ENCODE results near the gene ACAT1. TPM values are rescaled to one million over a fixed set of nuclear protein-coding genes. Genes with fewer than 3 reads are reported as not detected.
A peak's percentile ranks its signal among the peaks of the same experiment; 100 is the strongest.

ACAT1 gene
- total and polyA plus RNA-seq, 10 donors, result 33.8 to 106 (median 55.0) TPM

- TF ChIP-seq CTCF (IDR thresholded peaks at IDR 0.05 in 8 of 11, conservative IDR thresholded peaks at IDR 0.05 in 3 of 11) (no peak), POLR2AphosphoS5 (IDR thresholded peaks at IDR 0.05) (no peak), POLR2A (IDR thresholded peaks at IDR 0.05) (no peak)
- H3K4me3 ChIP-seq, result no peak overlapping the region
- no peaks in the 10 kb centered on the region for H3K27me3 ChIP-seq (replicated peaks in 1 of 7)
- peaks cover 0 to 35% (median 2%) of the 10 kb centered on the region in 6 donors for H3K4me1 ChIP-seq
- no peak for DNase-seq
- no peak overlapping the region for H3K27ac ChIP-seq
- intact Hi-C loops (cut with DNase I; ENCODE audit: low total_unique reads), result loop anchor here (10.0 kb wide), 1 partner anchor 57 kb away; the partner anchor contains the start of genes ATM and NPAT
- H3K9me3 ChIP-seq, result no peaks in the 10 kb centered on the region
- peaks cover 0 to 90% (median 58%) of the 10 kb centered on the region in 6 donors for H3K36me3 ChIP-seq
Measured at GRCh38 chr11:108167624-108168023, 46.3 kb downstream of the ACAT1 start.

DNA sequence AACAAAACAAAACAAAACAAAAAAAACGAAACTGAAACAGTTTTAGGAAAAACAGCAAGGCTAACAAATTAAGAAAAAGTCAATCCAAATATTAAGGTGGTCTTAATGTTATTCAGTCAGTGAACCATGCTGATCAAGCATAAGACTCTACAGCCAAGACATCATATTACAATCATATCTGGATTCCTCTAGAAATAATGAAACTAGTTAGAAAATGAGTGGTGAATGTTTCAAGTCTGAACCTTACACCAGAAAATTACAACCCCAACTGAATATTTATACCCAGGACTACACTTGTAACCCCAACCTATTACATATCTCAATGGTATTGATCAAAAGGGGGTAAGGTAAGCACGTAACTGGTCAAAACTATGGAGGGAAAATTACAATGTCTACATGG, 48.8 kb downstream of the ACAT1 start:
- H3K27ac ChIP-seq, result peak overlapping the region in 6 of 8 donors; percentile 8 to 67 (median 32)
- TF ChIP-seq POLR2AphosphoS5 (IDR thresholded peaks at IDR 0.05) (no peak), CTCF (IDR thresholded peaks at IDR 0.05 in 8 of 11, conservative IDR thresholded peaks at IDR 0.05 in 3 of 11) (no peak), POLR2A (IDR thresholded peaks at IDR 0.05) (no peak)
- 46 to 76% (median 68%) methylated on average over 2 of the region's 2 CpGs for WGBS, 5 donors
- no peaks in the 10 kb centered on the region for H3K27me3 ChIP-seq (replicated peaks in 1 of 7)
- peaks cover 0 to 47% (median 6%) of the 10 kb centered on the region in 6 donors for H3K4me1 ChIP-seq
- H3K36me3 ChIP-seq, result peaks cover 0 to 90% (median 59%) of the 10 kb centered on the region in 6 donors
- H3K9me3 ChIP-seq, result no peaks in the 10 kb centered on the region
- DNase-seq, result no peak
- intact Hi-C loops (cut with DNase I; ENCODE audit: low total_unique reads), result no loop called here
- H3K4me3 ChIP-seq, result peak overlapping the region in 5 of 8 donors; percentile 7 to 34 (median 12)

GRCh38 chr11:108177570-108177969, 56.2 kb downstream of the ACAT1 start:
- no peaks in the 10 kb centered on the region for H3K27me3 ChIP-seq (replicated peaks in 1 of 7)
- TF ChIP-seq POLR2AphosphoS5 (IDR thresholded peaks at IDR 0.05) (no peak), CTCF (IDR thresholded peaks at IDR 0.05 in 8 of 11, conservative IDR thresholded peaks at IDR 0.05 in 3 of 11) (no peak), POLR2A (IDR thresholded peaks at IDR 0.05) (no peak)
- peaks cover 0 to 100% (median 62%) of the 10 kb centered on the region in 6 donors for H3K36me3 ChIP-seq
- DNase-seq, result no peak
- H3K9me3 ChIP-seq, result no peaks in the 10 kb centered on the region
- H3K4me1 ChIP-seq, result peaks cover 0 to 16% (median 4%) of the 10 kb centered on the region in 6 donors
- H3K4me3 ChIP-seq, result no peak overlapping the region
- 76 to 98% (median 88%) methylated on average over 5 of the region's 5 CpGs for whole genome bisulfite sequencing, 5 donors
- H3K27ac ChIP-seq, result no peak overlapping the region
- intact Hi-C loops (cut with DNase I; ENCODE audit: low total_unique reads), result no loop called here

GRCh38 chr11:108193725-108194124, 72.4 kb downstream of the ACAT1 start:
- H3K4me3 ChIP-seq, result no peak overlapping the region
- H3K36me3 ChIP-seq, result peaks cover 0 to 92% (median 71%) of the 10 kb centered on the region in 6 donors
- intact Hi-C loops (cut with DNase I; ENCODE audit: low total_unique reads), result no loop called here
- TF ChIP-seq POLR2A (IDR thresholded peaks at IDR 0.05), result no peak
- TF ChIP-seq CTCF (IDR thresholded peaks at IDR 0.05 in 8 of 11, conservative IDR thresholded peaks at IDR 0.05 in 3 of 11), result no peak
- TF ChIP-seq POLR2AphosphoS5 (IDR thresholded peaks at IDR 0.05), result no peak
- no peaks in the 10 kb centered on the region for H3K9me3 ChIP-seq
- H3K27me3 ChIP-seq (replicated peaks in 1 of 7), result no peaks in the 10 kb centered on the region
- H3K27ac ChIP-seq, result no peak overlapping the region
- H3K4me1 ChIP-seq, result peaks cover 0 to 22% (median 9%) of the 10 kb centered on the region in 6 donors
- DNase-seq, result no peak
